GM15510 (cell line): ENCODE measurements around the gene FER1L5.

Source experiments
- POLR2A ChIP-seq: IDR thresholded peaks from 3 replicates; pipeline ENCODE4 v1.6.1; 2011; ENCODE audit warnings: borderline replicate concordance; ENCODE audit not compliant: insufficient read length; ENCODE audit errors: extremely low read depth

The FER1L5 gene

DNA sequence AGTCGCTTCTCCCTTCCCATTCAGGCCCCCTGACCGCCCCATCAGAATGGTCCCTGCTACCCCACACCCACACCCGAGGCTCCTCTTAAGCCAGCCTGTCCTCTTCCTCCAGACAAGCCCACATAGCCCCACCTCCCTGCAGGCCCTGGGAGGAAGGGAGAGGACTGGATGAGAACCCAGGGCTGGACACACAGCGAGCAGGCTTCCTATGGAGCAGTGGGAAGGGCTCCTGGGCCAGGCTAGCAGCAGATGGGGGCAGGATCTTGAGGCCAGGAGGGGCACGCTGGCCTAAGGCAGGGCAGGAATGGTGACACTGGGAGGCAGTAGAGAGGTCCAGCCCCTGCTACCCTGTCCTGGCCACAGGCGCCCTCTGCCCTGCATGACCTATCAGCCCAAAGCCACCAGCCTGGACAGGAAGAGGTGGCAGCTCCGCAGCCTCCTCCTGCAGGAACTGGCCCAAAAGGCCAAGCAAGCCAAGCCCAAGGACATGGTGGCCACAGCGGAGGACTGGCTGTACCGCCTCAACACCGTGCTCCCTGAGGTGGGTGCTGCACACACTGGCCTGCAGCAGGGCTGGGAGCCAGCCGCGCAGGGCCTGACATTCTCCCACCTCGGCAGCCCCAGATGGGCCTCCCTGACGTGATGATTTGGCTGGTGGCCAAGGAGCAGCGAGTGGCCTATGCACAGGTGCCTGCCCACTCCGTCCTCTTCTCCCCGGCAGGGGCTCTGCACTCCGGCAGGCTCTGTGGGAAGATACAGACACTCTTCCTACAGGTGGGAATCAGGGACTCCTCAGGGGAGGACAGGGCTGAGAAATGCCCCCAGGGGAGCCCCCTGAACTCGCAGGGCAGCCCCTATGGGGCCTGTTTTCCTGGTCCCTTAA lies 43.3 kb downstream of the FER1L5 start:
- TF ChIP-seq POLR2A = no peak

DNA sequence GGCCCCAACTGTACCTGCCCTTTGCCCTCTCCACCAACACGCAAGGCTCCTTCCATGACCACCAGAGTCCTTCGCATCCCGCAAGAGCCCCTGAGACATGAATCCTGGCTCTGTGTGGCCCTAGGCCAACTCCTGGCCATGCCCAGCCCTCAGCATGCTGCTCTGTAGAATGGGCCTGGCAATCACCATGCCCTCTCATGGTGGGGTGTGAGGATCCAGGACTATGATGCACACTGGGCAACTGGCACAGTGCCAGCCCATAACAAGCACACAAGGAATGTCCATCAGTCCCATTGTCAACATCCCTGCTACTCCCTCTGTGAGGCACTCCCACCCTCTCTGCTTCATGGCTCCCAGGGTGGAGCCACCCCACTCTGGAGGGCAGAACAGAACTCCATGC lies 44.7 kb downstream of the FER1L5 start:
- TF ChIP-seq POLR2A = no peak

DNA sequence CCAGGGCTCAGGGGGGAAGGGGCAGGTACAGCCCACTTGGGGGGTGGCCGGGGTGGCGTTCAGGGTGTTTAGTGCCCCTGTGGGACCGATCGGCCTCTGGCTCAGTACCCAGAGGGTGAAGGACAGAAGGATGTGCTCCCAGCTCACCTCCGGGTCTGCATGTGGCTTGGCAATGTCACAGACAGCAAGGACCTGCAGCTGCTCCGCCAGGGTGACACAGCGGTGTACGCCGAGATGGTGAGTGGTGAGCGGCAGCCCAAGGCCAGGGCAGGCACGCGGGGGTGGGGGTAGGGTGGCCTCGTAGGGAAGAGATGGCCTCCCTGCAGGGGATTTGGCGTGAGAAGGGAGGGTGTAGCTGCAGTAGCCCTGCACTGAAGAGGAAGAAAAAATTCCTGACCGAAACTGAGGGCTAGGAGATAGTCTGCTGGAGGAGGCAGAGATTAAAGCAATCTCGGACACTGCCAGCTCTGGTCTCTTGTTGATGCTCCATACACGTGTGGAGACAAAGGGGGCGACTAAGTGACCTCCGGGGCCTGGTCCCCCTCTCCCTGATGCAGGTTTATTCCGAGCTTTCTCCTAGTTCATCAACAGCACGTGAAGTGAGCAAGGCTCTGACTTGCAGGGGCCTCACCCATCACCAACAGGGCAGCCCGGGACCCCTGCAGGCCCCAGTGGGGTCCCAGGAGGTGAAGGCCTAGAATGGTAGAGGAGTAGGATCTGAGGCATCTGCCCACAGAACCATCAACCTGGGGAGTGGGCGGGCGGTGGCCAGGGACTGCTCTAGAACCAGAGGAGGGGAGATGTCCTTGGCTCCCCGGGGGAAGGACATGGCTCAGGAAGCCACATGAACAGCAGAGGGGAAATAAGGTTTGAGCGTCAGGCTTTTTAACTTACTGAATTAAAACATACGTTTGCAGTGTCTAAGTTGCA lies 45.4 kb downstream of the FER1L5 start:
- no peak for TF ChIP-seq POLR2A

DNA sequence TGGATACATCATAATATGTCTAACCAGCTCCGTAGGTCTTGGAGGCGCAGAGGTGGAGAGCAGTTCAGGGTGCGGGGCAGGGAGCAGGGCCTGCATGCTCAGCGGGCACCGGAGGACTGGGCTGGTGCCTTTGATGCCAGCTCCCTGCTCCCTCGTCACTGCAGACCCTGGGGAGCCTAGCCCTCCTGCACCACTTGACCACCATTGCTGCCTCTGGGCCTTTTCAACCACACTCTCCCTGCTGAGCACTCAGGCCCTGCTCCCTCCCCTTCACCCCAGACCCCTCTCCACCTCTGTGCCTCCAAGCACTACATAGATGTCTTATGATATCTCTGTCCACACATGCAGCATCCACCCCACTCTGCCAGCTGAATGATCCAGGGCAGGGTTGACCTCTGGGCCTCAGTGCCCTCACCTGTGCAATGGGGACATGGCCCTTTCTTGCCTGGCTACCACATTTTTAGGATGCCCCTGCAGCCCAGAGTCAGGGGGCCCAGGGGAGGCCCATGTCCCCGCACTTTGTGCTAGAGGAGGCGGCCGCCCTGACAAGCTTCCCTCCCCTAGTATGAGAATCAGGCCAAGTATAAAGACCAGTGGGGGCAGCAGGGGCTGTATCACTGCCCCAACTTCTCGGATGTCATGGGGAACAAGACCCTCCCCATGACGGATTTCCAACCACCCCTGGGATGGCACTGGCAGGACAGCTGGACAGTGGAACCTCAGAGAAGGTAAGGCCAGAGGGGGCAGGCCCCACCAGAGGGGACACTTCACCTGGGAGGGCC lies 46.3 kb downstream of the FER1L5 start:
- no peak for TF ChIP-seq POLR2A

DNA sequence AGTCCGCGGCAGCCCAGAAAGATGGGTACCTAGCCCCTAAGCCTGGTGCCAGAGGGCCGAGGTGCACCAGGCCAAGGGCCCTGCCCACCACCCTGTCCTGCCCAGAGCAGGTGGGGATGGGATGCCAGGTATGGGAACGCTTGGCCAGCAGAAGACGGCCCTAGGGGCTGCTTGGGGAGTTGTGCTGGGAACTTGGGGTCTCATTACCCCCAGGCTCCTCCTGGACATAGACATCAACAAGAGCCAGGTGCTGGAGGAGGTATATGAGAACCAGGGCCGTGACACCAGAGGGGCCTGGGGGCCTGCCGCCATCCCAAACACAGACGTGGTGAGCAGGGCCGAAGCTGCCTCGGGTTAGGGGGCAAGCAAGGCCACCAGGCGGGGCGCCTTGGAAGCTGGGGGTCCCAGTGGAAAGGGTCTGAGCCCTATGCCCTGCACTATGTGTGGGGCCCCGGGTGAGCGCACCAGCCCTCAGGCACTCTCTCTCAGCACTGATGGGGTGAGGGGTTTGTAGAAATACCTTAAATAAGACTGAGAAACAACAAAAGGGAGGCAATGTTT lies 46.9 kb downstream of the FER1L5 start:
- TF ChIP-seq POLR2A = no peak

DNA sequence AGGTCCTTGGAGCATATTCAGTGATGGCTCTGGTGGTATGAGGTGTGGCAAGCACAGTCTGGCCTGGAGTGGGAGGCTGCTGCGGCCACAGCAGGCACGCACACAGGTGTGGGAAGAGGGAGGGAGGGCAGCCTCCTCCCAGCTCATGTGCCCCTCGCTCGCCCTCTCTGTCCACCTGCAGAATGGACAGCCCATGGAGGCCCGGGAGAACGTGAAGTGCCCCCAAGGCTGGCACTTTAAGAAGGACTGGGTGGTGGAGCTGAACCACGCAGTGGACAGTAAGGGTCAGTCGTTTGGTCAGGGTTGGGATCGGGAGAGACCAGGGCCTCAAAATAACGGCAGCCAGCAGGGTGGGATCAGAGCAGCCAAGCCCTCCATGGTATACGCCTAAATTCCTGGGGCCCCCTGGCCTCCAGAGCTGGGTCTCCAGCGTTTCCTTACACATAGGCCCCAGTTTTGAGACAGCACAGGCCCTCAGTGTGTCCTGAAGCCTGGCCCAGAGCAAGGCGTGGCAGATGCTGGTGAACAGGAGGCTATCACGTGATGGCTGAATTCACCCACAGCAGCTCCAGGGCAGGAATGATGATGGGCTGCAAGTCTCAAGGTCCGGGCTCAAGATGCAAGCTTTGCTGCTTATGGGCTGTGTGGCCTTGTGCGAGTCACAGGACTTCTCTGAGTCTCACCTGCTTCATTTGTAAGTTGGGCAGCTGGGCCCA lies 47.9 kb downstream of the FER1L5 start:
- TF ChIP-seq POLR2A = no peak

DNA sequence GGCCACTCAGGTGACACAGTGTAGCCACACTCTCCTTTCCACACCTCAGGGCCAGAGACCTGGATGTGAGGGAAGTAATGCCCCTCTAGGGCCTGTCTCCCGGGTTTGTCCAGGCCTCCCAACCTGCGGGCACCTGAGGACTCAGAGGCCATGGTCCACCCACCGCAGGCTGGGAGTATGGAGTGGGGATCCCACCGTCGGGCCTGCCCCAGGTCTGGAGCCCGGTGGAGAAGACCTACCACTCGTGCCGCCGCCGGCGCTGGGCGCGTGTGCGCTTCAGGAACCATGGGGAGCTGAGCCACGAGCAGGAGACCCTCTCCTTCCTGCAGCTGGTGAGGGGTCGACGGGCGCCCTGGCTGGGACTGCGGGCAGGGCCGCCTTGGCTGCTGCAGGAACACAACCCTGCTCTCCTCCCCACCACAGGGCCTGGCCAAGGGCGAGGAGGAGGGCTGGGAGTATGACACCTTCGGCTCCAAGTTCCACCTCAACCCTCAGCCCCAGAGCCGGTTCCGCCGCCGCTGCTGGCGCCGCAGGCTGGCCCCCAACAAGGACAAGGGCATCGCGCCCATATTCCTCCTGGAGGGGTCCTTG lies 48.6 kb downstream of the FER1L5 start:
- TF ChIP-seq POLR2A = no peak

DNA sequence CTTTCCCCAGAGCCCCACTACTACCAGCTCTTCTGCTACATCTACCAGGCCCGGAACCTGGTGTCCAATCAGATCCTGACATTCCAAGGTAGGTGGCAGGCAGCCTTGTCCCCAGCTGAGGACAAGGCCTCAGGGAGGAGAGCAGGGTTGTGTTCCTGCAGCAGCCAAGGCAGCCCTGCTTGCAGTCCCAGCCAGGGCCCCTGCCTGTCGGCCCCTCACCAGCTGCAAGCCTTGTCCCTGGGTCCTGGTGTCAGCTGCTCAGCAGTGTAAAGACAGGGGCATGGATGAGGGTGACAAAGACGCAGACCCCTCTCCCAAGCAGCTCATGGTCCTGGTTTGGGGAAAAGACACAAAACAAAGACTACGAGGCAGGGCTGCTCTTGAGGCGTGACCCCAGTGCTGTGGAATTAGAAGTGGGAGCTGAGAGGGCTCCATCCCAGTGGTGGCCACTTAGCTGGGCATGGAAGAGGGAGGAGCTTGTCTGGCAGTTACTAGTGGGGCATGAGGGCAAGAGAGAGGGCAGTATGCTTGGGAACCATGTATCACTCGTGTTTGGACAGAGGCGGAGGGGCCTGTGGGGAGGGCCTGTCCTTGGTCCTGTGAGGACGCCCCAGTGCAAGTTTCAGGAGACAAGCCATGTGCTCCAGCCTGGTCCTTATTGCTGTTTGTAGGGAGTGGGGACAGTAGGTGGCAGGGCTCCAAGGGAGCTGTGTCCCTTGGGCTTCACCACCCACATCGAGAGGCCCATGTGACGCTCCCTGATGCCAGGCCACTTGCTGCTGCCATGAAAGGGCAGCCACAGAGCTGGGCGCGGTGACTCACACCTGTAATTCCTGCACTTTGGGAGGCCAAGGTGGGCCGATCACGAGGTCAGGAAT lies 49.8 kb downstream of the FER1L5 start:
- TF ChIP-seq POLR2A = no peak

DNA sequence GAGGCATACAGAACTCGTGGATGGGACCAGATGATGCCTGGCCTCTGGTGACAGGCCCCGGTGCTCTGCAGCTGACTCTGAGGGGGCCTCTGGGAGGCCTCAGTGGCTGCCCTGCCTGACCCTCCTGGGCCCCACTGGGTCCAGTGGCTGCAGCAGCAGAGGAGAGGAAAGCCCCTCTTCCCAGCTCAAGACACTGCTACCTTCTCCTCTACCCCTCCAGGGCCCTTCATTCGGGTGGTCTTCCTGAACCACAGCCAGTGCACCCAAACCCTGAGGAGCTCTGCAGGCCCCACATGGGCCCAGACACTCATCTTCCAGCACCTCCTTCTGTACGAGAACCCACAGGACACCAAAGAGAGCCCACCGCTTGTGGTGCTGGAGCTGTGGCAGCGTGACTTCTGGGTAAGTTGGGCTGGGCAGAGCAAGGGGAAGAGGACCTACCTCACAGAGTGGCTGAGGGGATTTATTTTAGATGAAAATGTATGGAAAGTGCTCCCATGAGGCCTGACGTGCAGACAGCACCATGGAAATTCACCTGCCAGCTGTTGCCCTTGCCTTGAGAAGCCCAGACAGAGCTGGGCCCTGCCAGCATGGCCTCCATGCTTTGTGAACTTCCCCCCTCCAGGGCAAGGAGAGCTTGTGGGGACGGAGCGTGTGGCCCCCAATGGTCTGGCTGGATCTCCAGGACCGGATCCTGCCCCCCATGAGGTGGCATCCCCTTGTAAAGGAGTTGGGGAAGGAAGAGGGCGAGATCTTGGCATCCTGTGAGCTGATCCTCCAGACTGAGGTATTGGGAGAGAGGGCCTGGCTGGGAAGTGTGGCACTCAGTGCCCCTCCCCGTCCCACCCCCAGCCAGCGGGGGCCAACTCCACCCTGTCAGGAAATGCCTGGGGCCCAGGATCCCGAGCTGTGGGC lies 51.0 kb downstream of the FER1L5 start:
- no peak for TF ChIP-seq POLR2A

DNA sequence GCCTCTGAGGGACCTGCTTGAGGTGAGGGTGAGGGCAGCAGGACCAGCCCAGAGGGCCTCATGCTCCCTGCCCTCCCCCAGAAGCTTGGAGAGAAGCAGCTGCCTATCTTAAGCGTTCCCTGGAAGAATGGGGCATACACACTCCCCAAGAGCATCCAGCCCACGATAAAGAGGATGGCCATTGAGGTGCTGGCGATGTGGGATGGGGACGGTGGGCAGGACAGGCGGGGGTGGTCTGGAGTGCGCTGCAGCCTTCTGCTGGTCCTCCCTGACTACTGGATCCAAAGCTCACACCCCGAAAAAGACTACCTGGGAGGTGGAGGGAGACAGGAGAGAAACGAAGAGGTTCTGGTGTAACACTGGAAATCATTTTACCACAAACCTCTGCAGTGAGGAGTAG lies 51.7 kb downstream of the FER1L5 start:
- TF ChIP-seq POLR2A = no peak

DNA sequence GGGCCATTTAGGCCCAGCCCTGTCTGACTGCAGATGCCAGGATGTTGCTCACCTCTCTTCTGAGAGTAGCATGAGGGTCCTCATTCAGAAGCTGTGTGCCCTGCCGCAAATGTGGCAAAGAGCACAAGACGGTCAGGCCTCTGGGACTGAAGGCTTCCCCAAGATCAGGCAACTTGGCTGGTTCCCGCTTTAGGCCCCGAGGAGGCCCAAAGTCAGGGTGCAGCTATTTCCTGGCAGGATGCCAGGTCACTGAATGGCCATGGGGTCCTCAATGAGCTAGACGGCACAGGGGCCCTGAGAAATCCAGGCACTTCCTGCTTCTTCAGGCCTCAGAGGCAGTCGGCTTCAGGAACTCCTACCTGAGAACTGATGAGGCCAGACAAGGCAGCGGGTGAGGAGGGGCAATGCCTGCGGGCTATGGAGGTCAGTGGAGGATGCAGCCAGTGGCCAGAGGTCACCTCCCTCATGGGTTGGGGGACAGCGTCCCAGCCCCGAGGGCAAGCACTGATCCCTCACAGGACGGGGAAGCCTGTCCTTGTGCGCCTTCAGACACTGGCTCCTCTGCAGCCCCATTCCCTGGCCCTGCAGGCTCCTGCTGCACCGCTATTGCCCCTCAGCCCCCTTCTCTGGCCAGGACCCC lies 52.4 kb downstream of the FER1L5 start:
- TF ChIP-seq POLR2A = no peak

DNA sequence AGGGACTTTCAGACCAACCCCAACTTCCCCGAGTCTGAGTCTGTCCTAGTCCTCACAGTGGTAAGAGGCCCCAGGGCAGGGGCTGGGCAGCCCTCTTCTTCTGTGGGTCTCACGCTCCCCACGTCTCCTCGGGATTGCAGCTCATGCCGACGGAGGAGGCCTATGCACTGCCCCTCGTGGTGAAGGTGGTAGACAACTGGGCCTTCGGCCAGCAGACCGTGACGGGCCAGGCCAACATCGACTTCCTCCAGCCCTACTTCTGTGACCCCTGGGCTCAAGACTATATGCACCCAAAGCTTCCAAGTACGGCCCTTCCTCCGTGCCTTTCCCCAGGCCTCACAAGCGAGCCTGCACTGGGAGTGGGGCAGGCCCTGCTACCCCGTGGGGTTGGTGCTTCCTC lies 53.0 kb downstream of the FER1L5 start:
- TF ChIP-seq POLR2A = no peak

DNA sequence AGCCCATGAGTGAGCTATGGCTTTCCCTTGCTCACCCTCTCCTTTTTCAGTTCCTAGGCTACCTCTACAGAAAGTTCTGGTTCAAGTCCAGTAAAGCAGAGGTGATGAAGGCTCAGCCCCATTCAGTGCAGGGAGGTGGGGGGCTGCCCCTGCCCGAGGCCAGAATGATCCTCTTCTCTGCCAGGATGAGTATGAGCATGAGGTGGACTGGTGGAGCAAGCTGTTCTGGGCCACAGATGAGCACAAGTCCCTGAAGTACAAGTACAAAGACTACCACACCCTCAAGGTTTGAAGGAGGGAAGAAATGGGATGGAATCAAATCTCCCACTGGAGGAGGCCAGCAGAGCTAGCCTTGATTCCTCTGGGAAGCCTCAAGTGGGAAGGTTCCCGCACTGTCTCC lies 54.9 kb downstream of the FER1L5 start:
- no peak for TF ChIP-seq POLR2A
